ENCODE measurements around the gene PSMD6.

GRCh38 chr3:63972987-63973386 lies 50.3 kb downstream of the PSMD6 start:
- TF ChIP-seq CTCF (IDR thresholded peaks at IDR 0.05; ENCODE audit: extremely low read depth in 1 of 2, insufficient read depth in 1 of 2, low read depth in 1 of 2, low read length in 2 of 2) (no peak), MYC (IDR thresholded peaks at IDR 0.05; ENCODE audit: low read depth, low read length) (no peak), POLR2A (IDR thresholded peaks at IDR 0.05; ENCODE audit: low read depth, low read length) (no peak), POLR2AphosphoS5 (IDR thresholded peaks at IDR 0.05; ENCODE audit: insufficient read depth, low read depth, low read length) (no peak)

All from endothelial cell of umbilical vein (primary cell).